ENCODE measurements around the gene ST3GAL3.

- TF ChIP-seq POLR2AphosphoS5 (IDR thresholded peaks at IDR 0.05; ENCODE audit: low read depth, low read length) (no peak), TAF1 (IDR thresholded peaks at IDR 0.05; ENCODE audit: borderline replicate concordance, insufficient read depth, low read length) (no peak), REST (IDR thresholded peaks at IDR 0.05; ENCODE audit: insufficient read depth in 1 of 2, low read depth in 2 of 2, low read length in 2 of 2) (no peak), SIN3A (IDR thresholded peaks at IDR 0.05; ENCODE audit: borderline replicate concordance, insufficient read depth, low read length) (no peak)
Observed at GRCh38 chr1:43843684-43844083, 136.3 kb downstream of the ST3GAL3 start.

Measured in PFSK-1 (cell line).